Hepatocyte (in vitro differentiated cells): ENCODE data around the gene OTULIN. TPM values are rescaled to one million over a fixed set of nuclear protein-coding genes. Genes with fewer than 3 reads are reported as not detected.

Source experiments
- DNase-seq: peaks from one replicate; pipeline ENCODE4 v3.0.0-alpha.2; 2016; ENCODE audit warnings: low spot score
- H2AFZ ChIP-seq: fragments of 200-600 bp; sonication (generic); 2 replicates; pipeline ENCODE4 v1.6.0; 2016; ENCODE audit warnings: antibody characterized with exemption, mild to moderate bottlenecking
- H3K27ac ChIP-seq: fragments of 200-600 bp; sonication (generic); 2 replicates; pipeline ENCODE4 v1.5.1; 2016; ENCODE audit warnings: mild to moderate bottlenecking
- H3K27me3 ChIP-seq: fragments of 200-600 bp; sonication (generic); 2 replicates; pipeline ENCODE4 v1.6.1; 2016
- H3K36me3 ChIP-seq: fragments of 200-600 bp; sonication (generic); replicated peaks from 2 replicates; pipeline ENCODE4 v1.5.1; 2016; ENCODE audit warnings: low read depth; ENCODE audit not compliant: insufficient read depth
- H3K4me1 ChIP-seq: fragments of 200-600 bp; sonication (generic); 2 replicates; pipeline ENCODE4 v1.5.1; 2016; ENCODE audit warnings: mild to moderate bottlenecking, moderate library complexity; ENCODE audit not compliant: insufficient read depth
- H3K4me2 ChIP-seq: fragments of 200-600 bp; sonication (generic); 2 replicates; pipeline ENCODE4 v1.6.0; 2016
- H3K4me3 ChIP-seq: fragments of 200-600 bp; sonication (generic); 2 replicates; pipeline ENCODE4 v1.5.1; 2016; ENCODE audit warnings: mild to moderate bottlenecking
- H3K79me2 ChIP-seq: fragments of 200-600 bp; sonication (generic); 2 replicates; pipeline ENCODE4 v1.6.0; 2017; ENCODE audit warnings: mild to moderate bottlenecking
- H3K9me2 ChIP-seq: fragments of 200-600 bp; sonication (generic); replicated peaks from 2 replicates; pipeline ENCODE4 v1.6.0; 2017; ENCODE audit warnings: mild to moderate bottlenecking; ENCODE audit not compliant: insufficient read depth
- H3K9me3 ChIP-seq: fragments of 200-600 bp; sonication (generic); 2 replicates; pipeline ENCODE4 v1.5.1; 2016; ENCODE audit warnings: low read depth, mild to moderate bottlenecking
- H4K20me1 ChIP-seq: fragments of 200-600 bp; sonication (generic); 2 replicates; pipeline ENCODE4 v1.6.0; 2016; ENCODE audit warnings: mild to moderate bottlenecking; ENCODE audit not compliant: insufficient read depth, poor library complexity, severe bottlenecking
- EZH2 ChIP-seq: fragments of 200-600 bp; sonication (generic); IDR thresholded peaks from 2 replicates; pipeline ENCODE4 v1.6.1; 2016; ENCODE audit warnings: antibody characterized with exemption, mild to moderate bottlenecking, borderline replicate concordance
- EZH2phosphoT487 ChIP-seq: fragments of 200-600 bp; sonication (generic); IDR thresholded peaks from one replicate; pipeline ENCODE4 v1.6.1; 2018; ENCODE audit warnings: antibody characterized with exemption, mild to moderate bottlenecking, low read depth, moderate library complexity; ENCODE audit not compliant: unreplicated experiment, severe bottlenecking
- WGBS: methylation state at CpG from one replicate; pipeline ENCODE4 v1.1.6; 2016; ENCODE audit warnings: low lambda C conversion rate; ENCODE audit errors: missing lambda C conversion rate; 5-methylcytosine and 5-hydroxymethylcytosine counted together
- polyA plus RNA-seq: library from polyadenylated mRNA; unstranded; fragments of >200 nt; fragmentation: Nextera tagmentation; extraction: Ambion mirVana; gene quantifications from 2 replicates; pipeline ENCODE4 v1.2.1, GENCODE V29; 2016
- total RNA-seq: library from RNA; depleted of rRNA; stranded (reverse); fragments of >200 nt; gene quantifications from 2 replicates; pipeline ENCODE4 v1.2.3, GENCODE V29; 2014
- TF ChIP-seq, protein P1 (sequence below): fragments of 200-600 bp; sonication (generic); IDR thresholded peaks from 2 replicates; pipeline ENCODE4 v1.5.1; 2016; ENCODE audit warnings: antibody characterized with exemption, mild to moderate bottlenecking; ENCODE audit not compliant: poor library complexity

Gene OTULIN
- total and polyA plus RNA-seq, 2 experiments from 2014 or later: 21.0 to 45.2 TPM

DNA sequence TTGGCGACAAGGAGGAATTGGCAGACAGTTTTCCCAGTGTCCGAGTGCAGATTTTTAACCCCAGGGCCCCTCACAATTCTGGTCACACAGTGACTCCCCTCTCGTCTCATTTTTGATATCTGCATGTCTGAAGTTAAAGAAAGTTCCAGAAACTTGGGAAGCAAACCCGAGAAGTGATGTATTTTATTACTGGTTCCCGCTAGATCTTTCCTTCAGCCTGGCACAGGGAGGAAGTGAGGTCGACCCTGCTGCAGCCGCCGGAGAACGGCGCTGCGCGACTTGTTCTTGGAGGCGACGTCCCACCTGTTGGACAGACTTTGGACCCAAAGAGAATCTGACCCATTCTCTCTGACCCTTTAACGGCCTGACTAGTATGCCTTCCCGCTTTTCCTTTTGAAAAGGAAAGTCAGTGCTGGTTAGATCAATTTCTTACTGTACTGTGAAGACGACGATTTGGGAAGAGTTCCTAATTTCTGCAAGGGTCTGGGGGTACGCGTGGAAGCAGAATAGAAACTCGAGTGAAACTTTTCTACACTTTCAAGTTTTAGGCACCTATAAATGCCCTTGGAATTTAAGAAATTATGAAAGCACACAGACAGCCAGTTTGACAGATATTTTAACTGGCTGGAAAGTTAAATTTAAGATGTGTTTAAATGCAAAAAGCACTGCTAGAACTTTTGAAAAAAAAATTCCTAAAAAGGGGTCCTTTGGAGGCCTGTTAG lies 744 bp downstream of the OTULIN start:
- H3K9me2 ChIP-seq: no peaks in the 10 kb centered on the region
- no peaks in the 10 kb centered on the region for H3K9me3 ChIP-seq
- WGBS: 5% methylated on average over 21 of the region's 21 CpGs
- H3K36me3 ChIP-seq: no peaks in the 10 kb centered on the region
- TF ChIP-seq EZH2phosphoT487: no peak
- TF ChIP-seq, protein P1, sequence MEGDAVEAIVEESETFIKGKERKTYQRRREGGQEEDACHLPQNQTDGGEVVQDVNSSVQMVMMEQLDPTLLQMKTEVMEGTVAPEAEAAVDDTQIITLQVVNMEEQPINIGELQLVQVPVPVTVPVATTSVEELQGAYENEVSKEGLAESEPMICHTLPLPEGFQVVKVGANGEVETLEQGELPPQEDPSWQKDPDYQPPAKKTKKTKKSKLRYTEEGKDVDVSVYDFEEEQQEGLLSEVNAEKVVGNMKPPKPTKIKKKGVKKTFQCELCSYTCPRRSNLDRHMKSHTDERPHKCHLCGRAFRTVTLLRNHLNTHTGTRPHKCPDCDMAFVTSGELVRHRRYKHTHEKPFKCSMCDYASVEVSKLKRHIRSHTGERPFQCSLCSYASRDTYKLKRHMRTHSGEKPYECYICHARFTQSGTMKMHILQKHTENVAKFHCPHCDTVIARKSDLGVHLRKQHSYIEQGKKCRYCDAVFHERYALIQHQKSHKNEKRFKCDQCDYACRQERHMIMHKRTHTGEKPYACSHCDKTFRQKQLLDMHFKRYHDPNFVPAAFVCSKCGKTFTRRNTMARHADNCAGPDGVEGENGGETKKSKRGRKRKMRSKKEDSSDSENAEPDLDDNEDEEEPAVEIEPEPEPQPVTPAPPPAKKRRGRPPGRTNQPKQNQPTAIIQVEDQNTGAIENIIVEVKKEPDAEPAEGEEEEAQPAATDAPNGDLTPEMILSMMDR: no peak
- TF ChIP-seq EZH2: no peak
- peak; percentile 71 for DNase-seq
- peak overlapping the region; percentile 81 for H3K4me3 ChIP-seq
- H4K20me1 ChIP-seq: peaks cover 36% of the 10 kb centered on the region
- H3K4me1 ChIP-seq: peaks cover 27% of the 10 kb centered on the region
- peak overlapping the region; percentile 86 for H3K4me2 ChIP-seq
- H3K27ac ChIP-seq: peak overlapping the region; percentile 91
- peaks cover 61% of the 10 kb centered on the region for H3K79me2 ChIP-seq
- H2AFZ ChIP-seq: peak overlapping the region; percentile 73
- H3K27me3 ChIP-seq: no peaks in the 10 kb centered on the region

DNA sequence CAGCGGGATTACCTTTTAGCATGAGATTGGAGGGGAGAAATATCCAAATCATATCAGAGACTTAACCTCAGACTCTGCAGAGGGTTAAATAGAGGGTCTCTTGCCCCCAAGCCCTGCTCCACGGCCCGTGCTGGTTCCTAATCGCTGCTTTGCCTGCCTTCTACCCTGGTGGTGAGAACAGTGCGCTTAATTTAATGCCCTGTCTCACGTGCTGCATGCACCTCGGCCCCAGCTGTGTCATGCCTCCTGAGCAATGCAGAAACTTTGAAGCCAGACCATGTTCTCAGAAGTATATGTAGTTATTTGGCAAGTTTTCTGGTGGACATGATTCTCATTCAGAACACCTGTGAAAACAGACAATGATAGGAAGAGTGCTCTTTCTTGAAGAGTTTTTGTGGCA lies 1.4 kb downstream of the OTULIN start:
- peak; percentile 49 for DNase-seq
- H3K4me3 ChIP-seq: peak overlapping the region; percentile 81
- H4K20me1 ChIP-seq: peaks cover 42% of the 10 kb centered on the region
- H3K27me3 ChIP-seq: no peaks in the 10 kb centered on the region
- peak overlapping the region; percentile 91 for H3K27ac ChIP-seq
- H3K4me1 ChIP-seq: peaks cover 27% of the 10 kb centered on the region
- no peaks in the 10 kb centered on the region for H3K9me2 ChIP-seq
- H2AFZ ChIP-seq: no peak overlapping the region
- TF ChIP-seq EZH2 (no peak), EZH2phosphoT487 (no peak)
- TF ChIP-seq, protein P1: no peak
- H3K4me2 ChIP-seq: peak overlapping the region; percentile 86
- peaks cover 68% of the 10 kb centered on the region for H3K79me2 ChIP-seq
- 46% methylated on average over 7 of the region's 7 CpGs for WGBS
- no peaks in the 10 kb centered on the region for H3K36me3 ChIP-seq
- H3K9me3 ChIP-seq: no peaks in the 10 kb centered on the region

DNA sequence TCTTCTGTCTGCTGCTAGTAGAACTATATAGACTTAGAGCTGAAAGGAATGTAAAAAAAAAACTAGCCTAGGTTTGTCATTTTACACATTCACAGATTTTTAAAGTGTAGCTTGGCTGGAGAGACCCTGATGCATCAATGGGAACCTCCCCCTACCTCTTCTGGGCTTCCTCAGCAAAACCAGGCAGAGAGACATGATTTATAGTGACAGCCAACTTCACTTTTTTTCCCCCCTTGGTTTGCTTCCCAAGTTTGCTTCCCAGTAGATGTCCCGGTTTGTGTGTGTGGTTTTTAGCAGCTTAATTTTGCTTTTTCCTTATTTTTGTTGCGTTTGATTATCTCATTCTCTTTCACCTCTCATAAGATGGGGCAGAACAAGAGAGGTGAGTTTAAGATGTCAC lies 1.8 kb downstream of the OTULIN start:
- TF ChIP-seq, protein P1: no peak
- peaks cover 45% of the 10 kb centered on the region for H4K20me1 ChIP-seq
- H3K27ac ChIP-seq: peak overlapping the region; percentile 91
- H3K4me1 ChIP-seq: peaks cover 27% of the 10 kb centered on the region
- H3K9me3 ChIP-seq: no peaks in the 10 kb centered on the region
- DNase-seq: no peak
- H3K79me2 ChIP-seq: peaks cover 72% of the 10 kb centered on the region
- H3K4me3 ChIP-seq: no peak overlapping the region
- H3K27me3 ChIP-seq: no peaks in the 10 kb centered on the region
- no peak overlapping the region for H2AFZ ChIP-seq
- H3K36me3 ChIP-seq: no peaks in the 10 kb centered on the region
- no peaks in the 10 kb centered on the region for H3K9me2 ChIP-seq
- peak overlapping the region; percentile 86 for H3K4me2 ChIP-seq
- 80% methylated on average over 2 of the region's 2 CpGs for WGBS
